Testis (tissue), 5 donors: Measurements from ENCODE around the gene ZFP57. TPM values are rescaled to one million over a fixed set of nuclear protein-coding genes. Genes with fewer than 3 reads are reported as not detected.

Experiments
- DNase-seq: peaks from one replicate; pipeline ENCODE4 v3.0.0-alpha.2; 2019
- H3K27ac ChIP-seq, 2 donors: fragments of 200-600 bp; sonication (generic); one replicate each; pipeline ENCODE4 v1.5.1; 2019
- H3K27me3 ChIP-seq: fragments of 200-600 bp; sonication (generic); one replicate; pipeline ENCODE4 v1.5.1; 2019
- H3K36me3 ChIP-seq: fragments of 200-600 bp; sonication (generic); one replicate; pipeline ENCODE4 v1.5.1; 2017; ENCODE audit warnings: low read depth; ENCODE audit errors: missing control alignments
- H3K4me1 ChIP-seq: fragments of 200-600 bp; sonication (generic); one replicate; pipeline ENCODE4 v1.5.1; 2019
- H3K4me3 ChIP-seq, 2 donors: fragments of 200-600 bp; sonication (generic); one replicate each; pipeline ENCODE4 v1.5.1; 2017 to 2019
- H3K9me3 ChIP-seq: fragments of 200-600 bp; sonication (generic); one replicate; pipeline ENCODE4 v1.5.1; 2017
- POLR2A ChIP-seq: fragments of 450-650 bp; IDR thresholded peaks from one replicate; pipeline ENCODE4 v1.6.1; 2017; ENCODE audit warnings: antibody characterized with exemption, mild to moderate bottlenecking, moderate library complexity
- WGBS, 2 donors: methylation state at CpG; one replicate each; pipeline ENCODE4 v1.1.5; 2018; 5-methylcytosine and 5-hydroxymethylcytosine counted together
- intact Hi-C: fragments of 100-400 bp; cut with DNase I; formaldehyde crosslinking; loops from one replicate; pipeline ENCODE4 v1.15.1; 2023; ENCODE audit warnings: low total_unique reads
- long read RNA-seq, 2 donors: transcript quantifications; one replicate each; lab custom pipeline, GENCODE V29; 2026
- polyA plus RNA-seq: library from polyadenylated mRNA; stranded (reverse); fragments of 350-450 nt; fragmentation: Illumina TruSeq; extraction: RNeasy Lipid Tissue Mini Kit (QIAGEN cat#74804); gene quantifications from one replicate; pipeline ENCODE4 v1.2.3, GENCODE V29; 2014; ENCODE audit warnings: low read depth, low replicate concordance; ENCODE audit not compliant: insufficient read depth
- total RNA-seq, 2 donors: library from RNA; depleted of rRNA; stranded (reverse); fragments of >200 nt; gene quantifications; one replicate each; pipeline ENCODE4 v1.2.3, GENCODE V29; 2016
- TF ChIP-seq, protein P1 (sequence below), 3 experiments: fragments of 450-650 bp in 2 of 3; fragments of 200-600 bp in 1 of 3; sonication (generic) in 1 of 3; IDR thresholded peaks; one replicate each; pipeline ENCODE4 v1.5.1; 2016 to 2019; ENCODE audit warnings: antibody characterized with exemption in 3 of 3, mild to moderate bottlenecking in 2 of 3, moderate library complexity in 1 of 3

The ZFP57 gene
- 1 to 10 TPM; 1.4 to 1.6 TPM for total RNA-seq
- polyA plus RNA-seq: 0.91 TPM
- long read RNA-seq, donor 1: 0 reads
- long read RNA-seq, donor 2: 0 reads

DNA sequence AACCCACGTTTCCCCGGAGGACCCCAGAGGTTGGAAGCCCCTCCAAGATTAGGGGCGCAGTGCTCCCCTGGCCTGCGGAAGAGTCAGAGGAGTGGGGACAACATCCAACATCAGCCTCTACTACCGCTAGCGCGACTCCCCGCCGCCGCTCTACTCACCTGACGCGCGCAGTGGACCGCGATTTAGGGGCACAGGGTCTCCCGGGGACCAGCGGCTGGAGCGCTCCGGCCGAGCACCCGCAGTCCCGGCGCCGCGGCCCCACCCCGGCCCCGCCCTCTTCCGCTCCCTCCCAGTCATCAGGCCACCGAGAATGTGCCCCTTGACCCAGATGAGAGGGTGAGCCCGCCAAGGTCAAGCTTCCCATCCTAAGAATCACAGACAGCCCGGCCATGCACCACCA is at the start of gene ZFP57:
ZFP57 (minus strand) TSS at position 249 of the 400 bp plus-strand sequence. CDS start 4,149 bp downstream, outside the sequence.
- Histone ChIP-seq H3K4me1 (no peaks in the 10 kb centered on the region), H3K4me3 (peak within 1 kb of the TSS; percentile 12 to 53), H3K36me3 (no peaks in the 10 kb centered on the region), H3K27me3 (no peaks in the 10 kb centered on the region), H3K27ac (no peak within 1 kb of the TSS), H3K9me3 (no peaks in the 10 kb centered on the region)
- DNase-seq: no peak
- WGBS, 2 donors: 50 to 76% methylated on average over 6 to 31 of the region's 31 CpGs
- TF ChIP-seq, protein P1, sequence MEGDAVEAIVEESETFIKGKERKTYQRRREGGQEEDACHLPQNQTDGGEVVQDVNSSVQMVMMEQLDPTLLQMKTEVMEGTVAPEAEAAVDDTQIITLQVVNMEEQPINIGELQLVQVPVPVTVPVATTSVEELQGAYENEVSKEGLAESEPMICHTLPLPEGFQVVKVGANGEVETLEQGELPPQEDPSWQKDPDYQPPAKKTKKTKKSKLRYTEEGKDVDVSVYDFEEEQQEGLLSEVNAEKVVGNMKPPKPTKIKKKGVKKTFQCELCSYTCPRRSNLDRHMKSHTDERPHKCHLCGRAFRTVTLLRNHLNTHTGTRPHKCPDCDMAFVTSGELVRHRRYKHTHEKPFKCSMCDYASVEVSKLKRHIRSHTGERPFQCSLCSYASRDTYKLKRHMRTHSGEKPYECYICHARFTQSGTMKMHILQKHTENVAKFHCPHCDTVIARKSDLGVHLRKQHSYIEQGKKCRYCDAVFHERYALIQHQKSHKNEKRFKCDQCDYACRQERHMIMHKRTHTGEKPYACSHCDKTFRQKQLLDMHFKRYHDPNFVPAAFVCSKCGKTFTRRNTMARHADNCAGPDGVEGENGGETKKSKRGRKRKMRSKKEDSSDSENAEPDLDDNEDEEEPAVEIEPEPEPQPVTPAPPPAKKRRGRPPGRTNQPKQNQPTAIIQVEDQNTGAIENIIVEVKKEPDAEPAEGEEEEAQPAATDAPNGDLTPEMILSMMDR (IDR thresholded peaks at IDR 0.05): no peak
- TF ChIP-seq POLR2A: no peak
- intact Hi-C loops: no loop called here

DNA sequence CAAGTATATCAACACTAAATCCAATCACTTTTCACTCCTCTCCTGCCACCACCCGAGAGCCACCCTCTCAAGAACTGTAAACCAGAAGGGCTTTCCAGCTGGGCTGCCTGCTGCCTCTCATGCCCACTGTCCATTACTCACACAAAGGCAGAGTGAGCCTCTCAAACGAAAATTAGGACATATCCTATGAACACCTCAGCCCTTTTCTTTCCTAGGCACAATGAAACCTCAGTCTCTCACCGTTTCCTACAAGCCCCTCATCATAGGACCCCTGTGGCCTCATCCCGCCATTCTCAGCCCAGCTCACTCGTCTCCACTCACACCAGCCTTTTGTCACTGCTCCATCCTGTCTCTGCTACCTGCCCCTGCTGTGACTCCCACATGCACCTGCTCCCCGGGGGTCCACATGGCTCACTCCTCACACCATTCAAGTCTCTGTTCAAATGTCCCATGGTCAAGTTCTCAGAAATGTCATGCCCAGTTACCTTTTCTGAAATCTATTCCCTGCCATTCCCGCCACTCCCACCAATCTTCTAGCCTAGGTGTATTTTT is 49.7 kb upstream of the ZFP57 start:
- H3K27me3 ChIP-seq: no peaks in the 10 kb centered on the region
- H3K36me3 ChIP-seq: no peaks in the 10 kb centered on the region
- no peaks in the 10 kb centered on the region for H3K9me3 ChIP-seq
- no peaks in the 10 kb centered on the region for H3K4me1 ChIP-seq
- WGBS, 2 donors: 63 to 65% methylated on average over 7 of the region's 7 CpGs
- intact Hi-C loops: no loop called here
- no peak overlapping the region for H3K4me3 ChIP-seq
- no peak overlapping the region for H3K27ac ChIP-seq
- no peak for DNase-seq
- TF ChIP-seq, protein P1 (IDR thresholded peaks at IDR 0.05): no peak
- no peak for TF ChIP-seq POLR2A

DNA sequence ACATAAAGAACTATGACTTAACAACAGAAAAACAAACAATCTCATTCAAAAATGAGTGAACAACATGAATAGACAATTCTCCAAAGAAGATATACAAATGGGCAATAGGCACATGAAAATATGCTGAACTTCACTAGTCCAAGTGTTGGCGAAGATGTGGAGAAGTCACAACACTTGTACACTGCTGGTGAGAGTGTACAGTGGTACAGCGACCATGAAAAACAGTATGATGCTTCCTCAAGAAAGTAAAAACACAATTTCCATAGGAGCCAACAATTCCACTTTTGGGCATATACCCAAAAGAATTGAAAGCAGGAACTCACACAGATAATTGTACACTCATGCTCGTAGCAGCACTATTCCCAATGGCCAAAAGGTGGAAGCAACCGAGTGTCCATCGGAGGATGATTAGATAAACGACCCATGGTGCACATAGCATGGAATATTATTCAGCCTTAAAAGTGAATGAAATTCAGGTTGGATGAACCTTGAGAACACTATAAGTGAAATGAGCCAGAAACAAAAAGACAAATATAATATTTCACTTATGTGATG is 48.9 kb upstream of the ZFP57 start:
- no peaks in the 10 kb centered on the region for H3K27me3 ChIP-seq
- no peak overlapping the region for H3K4me3 ChIP-seq
- H3K9me3 ChIP-seq: no peaks in the 10 kb centered on the region
- intact Hi-C loops: no loop called here
- no peak overlapping the region for H3K27ac ChIP-seq
- TF ChIP-seq, protein P1 (IDR thresholded peaks at IDR 0.05): no peak
- no peak for TF ChIP-seq POLR2A
- H3K4me1 ChIP-seq: no peaks in the 10 kb centered on the region
- DNase-seq: no peak
- WGBS, 2 donors: 68 to 76% methylated on average over 6 of the region's 6 CpGs
- H3K36me3 ChIP-seq: no peaks in the 10 kb centered on the region

DNA sequence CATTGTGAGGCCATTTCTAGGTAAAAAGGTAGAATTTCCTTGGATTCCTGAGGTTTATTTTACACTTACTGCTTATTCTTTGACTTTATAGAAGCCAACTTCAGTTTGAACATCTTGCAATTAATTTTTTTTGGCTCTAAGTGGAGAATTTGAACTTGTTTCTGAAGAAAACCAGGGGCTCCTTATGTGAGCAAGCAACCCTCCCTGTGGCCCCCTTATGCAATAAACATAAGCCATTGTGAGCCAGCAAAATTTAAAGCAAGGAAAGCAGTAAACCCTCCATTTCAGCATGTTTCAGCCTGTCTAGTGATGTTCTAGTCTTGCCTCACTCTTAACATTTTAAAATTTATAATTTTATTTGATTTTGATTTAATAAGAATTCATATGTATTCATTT is 47.9 kb upstream of the ZFP57 start:
- Histone ChIP-seq H3K27me3 (no peaks in the 10 kb centered on the region), H3K4me1 (peaks cover 4% of the 10 kb centered on the region), H3K36me3 (no peaks in the 10 kb centered on the region), H3K27ac (no peak overlapping the region), H3K9me3 (no peaks in the 10 kb centered on the region), H3K4me3 (no peak overlapping the region)
- no peak for TF ChIP-seq POLR2A
- TF ChIP-seq, protein P1 (IDR thresholded peaks at IDR 0.05): no peak
- no peak for DNase-seq
- intact Hi-C loops: no loop called here
